Mesodermal cell (in vitro differentiated cells): ENCODE results near the gene RASGRF1.

ENCODE experiments used
- H3K27ac ChIP-seq: 2 replicates; pipeline ENCODE4 v1.7.0; 2013; ENCODE audit warnings: mild to moderate bottlenecking, low read depth, low read length, moderate library complexity; ENCODE audit not compliant: severe bottlenecking
- H3K36me3 ChIP-seq: 2 replicates; pipeline ENCODE4 v1.7.1; 2013; ENCODE audit warnings: mild to moderate bottlenecking, low read length, moderate library complexity; ENCODE audit not compliant: control insufficient read depth, insufficient read depth
- H3K4me1 ChIP-seq: one replicate; pipeline ENCODE4 v1.7.1; 2013; ENCODE audit warnings: mild to moderate bottlenecking, low read length; ENCODE audit not compliant: insufficient read depth, control insufficient read depth, poor library complexity, severe bottlenecking
- H3K4me3 ChIP-seq: 2 replicates; pipeline ENCODE4 v1.7.0; 2013; ENCODE audit warnings: low read length, control low read depth, mild to moderate bottlenecking; ENCODE audit not compliant: insufficient read depth, poor library complexity, severe bottlenecking; ENCODE audit errors: extremely low read depth
- H3K9me3 ChIP-seq: 2 replicates; pipeline ENCODE4 v1.7.1; 2013; ENCODE audit warnings: mild to moderate bottlenecking, low read length, moderate library complexity; ENCODE audit not compliant: control insufficient read depth
- WGBS, 2 experiments: methylation state at CpG; one replicate each; pipeline ENCODE4 v1.1.5; 2013; ENCODE audit warnings: missing lambda C conversion rate in 2 of 2; ENCODE audit not compliant: insufficient coverage in 2 of 2; 5-methylcytosine and 5-hydroxymethylcytosine counted together

RASGRF1 gene

GRCh38 chr15:78985859-78986475 is 104.6 kb downstream of the RASGRF1 start:
- 78% methylated on average over 3 of the region's 6 CpGs; no CpG with 5 or more reads in 1 of the 2 experiments for WGBS, 2 experiments

GRCh38 chr15:78984041-78984440 is 106.5 kb downstream of the RASGRF1 start:
- WGBS, 2 experiments, result 89 to 100% methylated on average over 1 of the region's 1 CpG
- Histone ChIP-seq H3K4me3 (no peak overlapping the region), H3K36me3 (no peaks in the 10 kb centered on the region), H3K27ac (no peak overlapping the region), H3K9me3 (no peaks in the 10 kb centered on the region), H3K4me1 (peaks cover 14% of the 10 kb centered on the region)

More at GRCh38 chr15:78985859-78986475, 104.6 kb downstream of the RASGRF1 start:
- Histone ChIP-seq H3K36me3 (no peaks in the 10 kb centered on the region), H3K27ac (no peak overlapping the region), H3K9me3 (no peaks in the 10 kb centered on the region), H3K4me1 (peaks cover 17% of the 10 kb centered on the region), H3K4me3 (no peak overlapping the region)

- WGBS, 2 experiments, result 88 to 89% methylated on average over 5 of the region's 5 CpGs
Observed at GRCh38 chr15:78983146-78983918, 107.2 kb downstream of the RASGRF1 start.

GRCh38 chr15:78982736-78983135 is 107.8 kb downstream of the RASGRF1 start:
- H3K27ac ChIP-seq, result no peak overlapping the region
- H3K4me1 ChIP-seq, result peaks cover 5% of the 10 kb centered on the region
- no peak overlapping the region for H3K4me3 ChIP-seq
- WGBS, 2 experiments, result 91 to 95% methylated on average over 10 of the region's 10 CpGs
- no peaks in the 10 kb centered on the region for H3K36me3 ChIP-seq
- H3K9me3 ChIP-seq, result no peaks in the 10 kb centered on the region

More at GRCh38 chr15:78983146-78983918, 107.2 kb downstream of the RASGRF1 start:
- H3K27ac ChIP-seq, result no peak overlapping the region
- H3K36me3 ChIP-seq, result no peaks in the 10 kb centered on the region
- no peaks in the 10 kb centered on the region for H3K9me3 ChIP-seq
- H3K4me1 ChIP-seq, result peaks cover 7% of the 10 kb centered on the region
- H3K4me3 ChIP-seq, result no peak overlapping the region

- WGBS, 2 experiments, result 94 to 95% methylated on average over 10 of the region's 11 CpGs
- peaks cover 5% of the 10 kb centered on the region for H3K4me1 ChIP-seq
Observed at GRCh38 chr15:78981532-78982313, 108.9 kb downstream of the RASGRF1 start.

GRCh38 chr15:78979456-78980320 is 110.9 kb downstream of the RASGRF1 start:
- WGBS, 2 experiments, result 59 to 71% methylated on average over 10 to 12 of the region's 17 CpGs
- H3K36me3 ChIP-seq, result no peaks in the 10 kb centered on the region
- H3K27ac ChIP-seq, result no peak overlapping the region
- peaks cover 5% of the 10 kb centered on the region for H3K4me1 ChIP-seq
- no peaks in the 10 kb centered on the region for H3K9me3 ChIP-seq
- H3K4me3 ChIP-seq, result no peak overlapping the region

More at GRCh38 chr15:78981532-78982313, 108.9 kb downstream of the RASGRF1 start:
- Histone ChIP-seq H3K36me3 (no peaks in the 10 kb centered on the region), H3K27ac (no peak overlapping the region), H3K9me3 (no peaks in the 10 kb centered on the region), H3K4me3 (no peak overlapping the region)

GRCh38 chr15:78978601-78979179 is 111.9 kb downstream of the RASGRF1 start:
- Histone ChIP-seq H3K36me3 (no peaks in the 10 kb centered on the region), H3K27ac (no peak overlapping the region), H3K9me3 (no peaks in the 10 kb centered on the region), H3K4me3 (no peak overlapping the region), H3K4me1 (peaks cover 5% of the 10 kb centered on the region)
- WGBS, 2 experiments, result 94 to 97% methylated on average over 16 to 19 of the region's 19 CpGs

- Histone ChIP-seq H3K4me3 (no peak overlapping the region), H3K27ac (no peak overlapping the region), H3K9me3 (no peaks in the 10 kb centered on the region), H3K36me3 (no peaks in the 10 kb centered on the region), H3K4me1 (peaks cover 5% of the 10 kb centered on the region)
- WGBS, 2 experiments, result 95 to 96% methylated on average over 3 to 7 of the region's 10 CpGs
Observed at GRCh38 chr15:78977591-78978347, 112.8 kb downstream of the RASGRF1 start.

GRCh38 chr15:78977091-78977571 is 113.4 kb downstream of the RASGRF1 start:
- 83 to 100% methylated on average over 1 to 2 of the region's 4 CpGs for WGBS, 2 experiments
- no peaks in the 10 kb centered on the region for H3K36me3 ChIP-seq
- H3K4me1 ChIP-seq, result peaks cover 5% of the 10 kb centered on the region
- H3K4me3 ChIP-seq, result no peak overlapping the region
- no peak overlapping the region for H3K27ac ChIP-seq
- H3K9me3 ChIP-seq, result no peaks in the 10 kb centered on the region
